PC-3 (cell line): Measurements from ENCODE around the gene CYP27B1. TPM values are rescaled to one million over a fixed set of nuclear protein-coding genes. Genes with fewer than 3 reads are reported as not detected.

Experiments used
- ATAC-seq: fragments of 200-7000 bp; cut with Tn5 transposase; 2 replicates; pipeline ENCODE4 v1.9.1; 2020; ENCODE audit warnings: mild to moderate bottlenecking, moderate library complexity
- BruUV-seq: library from RNA; stranded (reverse); fragments of 400-500 nt; replicated peaks from 2 replicates; lab custom pipeline; 2021; lab: Mats Ljungman, UMichigan
- CTCF ChIA-PET: fragments of 300-600 bp; sonication (Branson Sonifier 250); formaldehyde crosslinking; loops from one replicate; lab custom pipeline; 2022; ENCODE audit warnings: antibody characterized with exemption; lab: Charles Lee
- POLR2A ChIA-PET: fragments of 300-600 bp; sonication (Branson Sonifier 250); formaldehyde crosslinking; loops from one replicate; lab custom pipeline; 2022; ENCODE audit warnings: antibody characterized with exemption; ENCODE audit not compliant: unreplicated experiment; lab: Charles Lee
- DNase-seq: peaks from one replicate; pipeline ENCODE4 v3.0.0-alpha.2; 2015
- H2AFZ ChIP-seq: fragments of 300-600 bp; sonication (generic); 2 replicates; pipeline ENCODE4 v1.6.0; 2016; ENCODE audit warnings: antibody characterized with exemption, low read length
- H3F3A ChIP-seq: fragments of 300-600 bp; sonication (generic); one replicate; pipeline ENCODE4 v1.6.0; 2017; ENCODE audit warnings: antibody characterized with exemption, low read length, control low read depth, mild to moderate bottlenecking; ENCODE audit not compliant: unreplicated experiment
- H3K27ac ChIP-seq: fragments of 300-600 bp; sonication (generic); 2 replicates; pipeline ENCODE4 v1.5.1; 2016; ENCODE audit warnings: mild to moderate bottlenecking, low read length
- H3K27me3 ChIP-seq: fragments of 300-600 bp; sonication (generic); 2 replicates; pipeline ENCODE4 v1.6.1; 2016; ENCODE audit warnings: low read length, mixed read lengths
- H3K36me3 ChIP-seq: fragments of 300-600 bp; sonication (generic); 2 replicates; pipeline ENCODE4 v1.6.1; 2016; ENCODE audit warnings: low read depth, mixed run types, low read length, mixed read lengths
- H3K4me1 ChIP-seq: fragments of 300-600 bp; sonication (generic); 2 replicates; pipeline ENCODE4 v1.5.1; 2016; ENCODE audit warnings: low read length; ENCODE audit not compliant: insufficient read depth
- H3K4me2 ChIP-seq: fragments of 300-600 bp; sonication (generic); 2 replicates; pipeline ENCODE4 v1.6.0; 2016; ENCODE audit warnings: low read length
- H3K4me3 ChIP-seq: fragments of 300-600 bp; sonication (generic); 2 replicates; pipeline ENCODE4 v1.5.1; 2016; ENCODE audit warnings: mild to moderate bottlenecking, low read length, mixed read lengths
- H3K79me2 ChIP-seq: fragments of 300-600 bp; sonication (generic); 2 replicates; pipeline ENCODE4 v1.6.1; 2017; ENCODE audit warnings: low read length, mixed read lengths
- H3K9ac ChIP-seq: fragments of 300-600 bp; sonication (generic); 2 replicates; pipeline ENCODE4 v1.6.0; 2016; ENCODE audit warnings: mild to moderate bottlenecking, low read length
- H3K9me2 ChIP-seq: fragments of 300-600 bp; sonication (generic); replicated peaks from 2 replicates; pipeline ENCODE4 v1.6.1; 2016; ENCODE audit warnings: mixed run types, low read length, mixed read lengths
- H3K9me3 ChIP-seq: fragments of 300-600 bp; sonication (generic); 2 replicates; pipeline ENCODE4 v1.6.1; 2016; ENCODE audit warnings: low read length, mixed read lengths
- H4K20me1 ChIP-seq: fragments of 300-600 bp; sonication (generic); 2 replicates; pipeline ENCODE4 v1.6.1; 2016; ENCODE audit warnings: low read length, mixed read lengths
- CTCF ChIP-seq: fragments of 300-600 bp; sonication (generic); conservative IDR thresholded peaks from 2 replicates; pipeline ENCODE4 v1.5.1; 2017; ENCODE audit warnings: antibody characterized with exemption, low read depth, mild to moderate bottlenecking, low read length
- EZH2 ChIP-seq: fragments of 300-600 bp; sonication (generic); IDR thresholded peaks from one replicate; pipeline ENCODE4 v1.6.1; 2017; ENCODE audit warnings: antibody characterized with exemption, mild to moderate bottlenecking, low read length; ENCODE audit not compliant: unreplicated experiment
- EZH2phosphoT487 ChIP-seq: fragments of 300-600 bp; sonication (generic); IDR thresholded peaks from 2 replicates; pipeline ENCODE4 v1.6.1; 2018; ENCODE audit warnings: mild to moderate bottlenecking, antibody characterized with exemption, low read length, borderline replicate concordance
- intact Hi-C: fragments of 100-400 bp; cut with micrococcal nuclease; formaldehyde crosslinking; loops from 2 replicates; pipeline ENCODE4 v1.9.0; 2023
- total RNA-seq: library from RNA; depleted of rRNA; stranded (reverse); fragments of >200 nt; gene quantifications from 2 replicates; pipeline ENCODE4 v1.2.3, GENCODE V29; 2014

The CYP27B1 gene
- total RNA-seq, 1 experiment from 2014 or later: 8.1 TPM

- H3K79me2 ChIP-seq: peaks cover 21% of the 10 kb centered on the region
- H3K4me1 ChIP-seq: peaks cover 6% of the 10 kb centered on the region; the same call in 1 of the 2 replicates
- H3K27ac ChIP-seq: no peak overlapping the region
- no peak overlapping the region for H2AFZ ChIP-seq
- DNase-seq: no peak
- H4K20me1 ChIP-seq: no peaks in the 10 kb centered on the region
- no peaks in the 10 kb centered on the region for H3K27me3 ChIP-seq
- H3K9ac ChIP-seq: no peak overlapping the region
- no peak for TF ChIP-seq EZH2
- TF ChIP-seq EZH2phosphoT487: no peak
- TF ChIP-seq CTCF: no peak
- no peak for ATAC-seq
- H3K4me3 ChIP-seq: no peak overlapping the region
- ChIA-PET POLR2A (no interaction called here), CTCF (no interaction called here)
- H3K4me2 ChIP-seq: no peak overlapping the region
- H3K36me3 ChIP-seq: no peaks in the 10 kb centered on the region
- no peaks in the 10 kb centered on the region for H3K9me2 ChIP-seq
- no peaks in the 10 kb centered on the region for H3K9me3 ChIP-seq
- H3F3A ChIP-seq: no peaks in the 10 kb centered on the region
- intact Hi-C loops: no loop called here
- no TSS peak for BruUV-seq
Measured at GRCh38 chr12:57779736-57780135, 12.9 kb upstream of the CYP27B1 start.

GRCh38 chr12:57777911-57778310 is 11.0 kb upstream of the CYP27B1 start:
- Histone ChIP-seq H3K4me1 (peaks cover 5% of the 10 kb centered on the region; the same call in 1 of the 2 replicates), H2AFZ (no peak overlapping the region), H3K4me3 (no peak overlapping the region), H3K9ac (no peak overlapping the region), H3F3A (no peaks in the 10 kb centered on the region), H3K4me2 (no peak overlapping the region), H3K27me3 (no peaks in the 10 kb centered on the region), H3K27ac (no peak overlapping the region), H4K20me1 (no peaks in the 10 kb centered on the region), H3K9me2 (no peaks in the 10 kb centered on the region), H3K9me3 (no peaks in the 10 kb centered on the region), H3K36me3 (no peaks in the 10 kb centered on the region), H3K79me2 (peaks cover 13% of the 10 kb centered on the region)
- CTCF ChIA-PET: no interaction called here
- TF ChIP-seq CTCF: no peak
- TF ChIP-seq EZH2phosphoT487: no peak
- no peak for TF ChIP-seq EZH2
- intact Hi-C loops: no loop called here
- BruUV-seq: no TSS peak
- ATAC-seq: no peak
- DNase-seq: no peak
- POLR2A ChIA-PET: no interaction called here

- ChIA-PET POLR2A (no interaction called here), CTCF (no interaction called here)
- H3K4me2 ChIP-seq: no peak overlapping the region
- H3F3A ChIP-seq: no peaks in the 10 kb centered on the region
- no peaks in the 10 kb centered on the region for H3K27me3 ChIP-seq
- no peak for DNase-seq
- no peak for ATAC-seq
- H4K20me1 ChIP-seq: no peaks in the 10 kb centered on the region
- no peak overlapping the region for H3K9ac ChIP-seq
- TF ChIP-seq EZH2 (no peak), EZH2phosphoT487 (no peak), CTCF (no peak)
- BruUV-seq: no TSS peak
- no peak overlapping the region for H2AFZ ChIP-seq
- intact Hi-C loops: no loop called here
- H3K9me2 ChIP-seq: no peaks in the 10 kb centered on the region
- peaks cover 14% of the 10 kb centered on the region for H3K79me2 ChIP-seq
- H3K4me3 ChIP-seq: no peak overlapping the region
- H3K9me3 ChIP-seq: no peaks in the 10 kb centered on the region
- no peaks in the 10 kb centered on the region for H3K36me3 ChIP-seq
- peaks cover 5% of the 10 kb centered on the region; the same call in 1 of the 2 replicates for H3K4me1 ChIP-seq
- no peak overlapping the region for H3K27ac ChIP-seq
Measured at GRCh38 chr12:57777367-57777766, 10.5 kb upstream of the CYP27B1 start.
